WTC11 (cell line): ENCODE measurements around the gene PROM2. TPM values are rescaled to one million over a fixed set of nuclear protein-coding genes. Genes with fewer than 3 reads are reported as not detected.

Source experiments
- ATAC-seq: fragments of 200-7000 bp; cut with Tn5 transposase; 2 replicates; pipeline ENCODE4 v1.10.0; 2021; ENCODE audit warnings: mild to moderate bottlenecking, moderate library complexity
- CTCF ChIA-PET: fragments of 300-600 bp; sonication (Branson Sonifier 250); formaldehyde crosslinking; loops from one replicate; lab custom pipeline; 2021; ENCODE audit warnings: antibody characterized with exemption; lab: Charles Lee
- POLR2A ChIA-PET: fragments of 350-600 bp; sonication (Branson Sonifier 250); formaldehyde crosslinking; loops from one replicate; lab custom pipeline; 2021; ENCODE audit warnings: antibody characterized with exemption; lab: Charles Lee
- DNase-seq: peaks from one replicate; pipeline ENCODE4 v3.0.0; 2021; ENCODE audit warnings: low spot score
- H3K27ac Mint-ChIP-seq: 2 replicates; pipeline ENCODE4 v1.8.0; 2021; ENCODE audit warnings: mixed read lengths
- H3K27me3 Mint-ChIP-seq: 2 replicates; pipeline ENCODE4 v1.8.0; 2021; ENCODE audit warnings: low read depth, mild to moderate bottlenecking, moderate library complexity, mixed read lengths
- H3K36me3 Mint-ChIP-seq: 2 replicates; pipeline ENCODE4 v1.8.0; 2021; ENCODE audit warnings: mixed read lengths
- H3K4me1 Mint-ChIP-seq: 2 replicates; pipeline ENCODE4 v1.8.0; 2022; ENCODE audit warnings: mixed read lengths
- H3K4me3 Mint-ChIP-seq: 2 replicates; pipeline ENCODE4 v1.8.0; 2021; ENCODE audit warnings: mild to moderate bottlenecking, moderate library complexity, mixed read lengths
- H3K9me3 Mint-ChIP-seq: 2 replicates; pipeline ENCODE4 v1.8.0; 2021; ENCODE audit warnings: mixed read lengths
- ATF6 ChIP-seq: sonication (generic); formaldehyde crosslinking; IDR thresholded peaks from 2 replicates; pipeline ENCODE4 v1.8.1; 2023; ENCODE audit warnings: mild to moderate bottlenecking, missing genetic modification reagents
- CREM ChIP-seq: sonication (generic); formaldehyde crosslinking; IDR thresholded peaks from 2 replicates; pipeline ENCODE4 v1.8.1; 2022; ENCODE audit warnings: mild to moderate bottlenecking, missing genetic modification reagents, moderate library complexity
- ESRRA ChIP-seq: sonication (generic); formaldehyde crosslinking; IDR thresholded peaks from 2 replicates; pipeline ENCODE4 v1.8.1; 2022; ENCODE audit warnings: mild to moderate bottlenecking, missing genetic modification reagents, borderline replicate concordance
- GABPB1 ChIP-seq: sonication (generic); formaldehyde crosslinking; IDR thresholded peaks from 2 replicates; pipeline ENCODE4 v1.8.1; 2023; ENCODE audit warnings: mild to moderate bottlenecking, missing genetic modification reagents
- NFATC4 ChIP-seq: fragments of 250-450 bp; sonication (Bioruptor Pico); IDR thresholded peaks from 2 replicates; pipeline ENCODE4 v1.9.0; 2021; ENCODE audit warnings: mild to moderate bottlenecking
- PRRX2 ChIP-seq: fragments of 250-450 bp; sonication (Bioruptor Pico); IDR thresholded peaks from 2 replicates; pipeline ENCODE4 v1.8.0; 2021; ENCODE audit warnings: mild to moderate bottlenecking
- SMAD3 ChIP-seq: sonication (generic); formaldehyde crosslinking; IDR thresholded peaks from 2 replicates; pipeline ENCODE4 v1.8.0; 2022; ENCODE audit warnings: missing genetic modification reagents, mild to moderate bottlenecking, borderline replicate concordance
- TEAD1 ChIP-seq: sonication (generic); formaldehyde crosslinking; IDR thresholded peaks from 2 replicates; pipeline ENCODE4 v1.8.0; 2022; ENCODE audit warnings: mild to moderate bottlenecking, missing genetic modification reagents
- USF2 ChIP-seq: sonication (generic); formaldehyde crosslinking; IDR thresholded peaks from 2 replicates; pipeline ENCODE4 v1.8.1; 2023; ENCODE audit warnings: mild to moderate bottlenecking, missing genetic modification reagents, moderate library complexity
- ZNF396 ChIP-seq: fragments of 250-450 bp; sonication (Bioruptor Pico); IDR thresholded peaks from 2 replicates; pipeline ENCODE4 v1.8.0; 2021; ENCODE audit warnings: mild to moderate bottlenecking, moderate library complexity, borderline replicate concordance
- total RNA-seq: library from RNA; stranded (reverse); gene quantifications from 3 replicates; pipeline ENCODE4 v1.2.3, GENCODE V29; 2021
- TF ChIP-seq, protein P1 (sequence below): sonication (generic); formaldehyde crosslinking; conservative IDR thresholded peaks from 2 replicates; pipeline ENCODE4 v1.8.1; 2022; ENCODE audit warnings: mild to moderate bottlenecking, missing genetic modification reagents
- TF ChIP-seq, protein P2 (sequence below): fragments of 250-450 bp; sonication (Bioruptor Pico); IDR thresholded peaks from 2 replicates; pipeline ENCODE4 v1.8.0; 2021; ENCODE audit warnings: mild to moderate bottlenecking

PROM2 gene
- total RNA-seq, 1 experiment from 2014 or later: 8.3 TPM

GRCh38 chr2:95301876-95302641, 27.8 kb downstream of the PROM2 start:
- TF ChIP-seq TEAD1 (CRISPR knock-in tag): no peak
- no peak for TF ChIP-seq NFATC4 (CRISPR knock-in tag)
- no peak for TF ChIP-seq PRRX2 (CRISPR knock-in tag)
- TF ChIP-seq ATF6 (CRISPR knock-in tag): no peak
- TF ChIP-seq SMAD3: no peak
- TF ChIP-seq, protein P1, sequence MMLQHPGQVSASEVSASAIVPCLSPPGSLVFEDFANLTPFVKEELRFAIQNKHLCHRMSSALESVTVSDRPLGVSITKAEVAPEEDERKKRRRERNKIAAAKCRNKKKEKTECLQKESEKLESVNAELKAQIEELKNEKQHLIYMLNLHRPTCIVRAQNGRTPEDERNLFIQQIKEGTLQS: no peak
- no peak for TF ChIP-seq ZNF396 (CRISPR knock-in tag)
- no peak for TF ChIP-seq CREM (CRISPR knock-in tag)
- no peak for TF ChIP-seq ESRRA (CRISPR knock-in tag)
- no peak overlapping the region for H3K4me3 Mint-ChIP-seq
- H3K36me3 Mint-ChIP-seq: no peaks in the 10 kb centered on the region
- DNase-seq (no peak), ATAC-seq (no peak)
- H3K27me3 Mint-ChIP-seq: no peaks in the 10 kb centered on the region
- no peak overlapping the region for H3K27ac Mint-ChIP-seq
- no peaks in the 10 kb centered on the region for H3K9me3 Mint-ChIP-seq
- POLR2A ChIA-PET: no interaction called here
- peaks cover 9% of the 10 kb centered on the region for H3K4me1 Mint-ChIP-seq
- CTCF ChIA-PET: interaction anchor here (1.9 to 3.9 kb wide), 2 partner anchors 25 to 70 kb away, joined by 8 to 16 read pairs; no protein-coding TSS in a partner anchor

DNA sequence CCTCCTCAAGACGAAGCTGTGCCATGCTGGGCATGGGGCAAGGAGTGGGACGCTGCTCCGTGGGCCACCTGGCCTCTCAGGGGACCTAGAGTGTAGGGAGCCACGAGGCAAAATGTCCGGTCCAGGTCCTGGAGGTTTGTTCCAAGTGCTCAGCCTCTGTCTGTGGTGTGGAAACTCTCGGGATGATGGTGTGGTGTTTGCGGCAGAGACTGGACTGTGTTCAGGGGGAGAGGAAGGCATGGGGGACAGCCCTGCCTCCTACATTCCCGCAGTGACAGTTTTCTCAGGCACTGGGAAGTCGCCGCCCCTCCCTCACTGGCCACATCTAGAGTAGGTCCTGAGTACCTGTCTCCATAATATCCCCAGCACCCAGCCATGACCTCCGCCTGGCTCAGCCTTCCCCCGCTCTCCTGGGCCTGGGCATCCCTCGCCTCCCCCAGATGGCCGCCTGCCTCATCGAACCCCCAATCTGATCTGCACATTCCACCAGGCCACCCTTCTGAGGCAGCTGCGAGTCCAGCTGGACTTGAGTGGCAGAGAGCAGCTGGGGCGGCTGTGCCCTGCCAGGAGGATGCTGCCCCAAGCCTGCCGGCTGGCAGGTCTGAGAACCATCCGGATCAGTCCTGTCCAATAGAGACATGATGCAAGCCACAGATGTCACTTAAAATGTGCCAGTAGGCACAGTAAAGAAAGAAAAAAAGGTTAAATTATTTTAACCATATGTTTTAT, 29.1 kb downstream of the PROM2 start:
- Mint-ChIP-seq H3K4me3 (no peak overlapping the region), H3K9me3 (no peaks in the 10 kb centered on the region), H3K27me3 (no peaks in the 10 kb centered on the region), H3K36me3 (no peaks in the 10 kb centered on the region), H3K4me1 (no peaks in the 10 kb centered on the region; the same call in 1 of the 2 replicates), H3K27ac (no peak overlapping the region)
- CTCF ChIA-PET: interaction anchor here (5.1 kb wide), 1 partner anchor 71 kb away, joined by 42 read pairs; no protein-coding TSS in a partner anchor
- TF ChIP-seq, protein P2, sequence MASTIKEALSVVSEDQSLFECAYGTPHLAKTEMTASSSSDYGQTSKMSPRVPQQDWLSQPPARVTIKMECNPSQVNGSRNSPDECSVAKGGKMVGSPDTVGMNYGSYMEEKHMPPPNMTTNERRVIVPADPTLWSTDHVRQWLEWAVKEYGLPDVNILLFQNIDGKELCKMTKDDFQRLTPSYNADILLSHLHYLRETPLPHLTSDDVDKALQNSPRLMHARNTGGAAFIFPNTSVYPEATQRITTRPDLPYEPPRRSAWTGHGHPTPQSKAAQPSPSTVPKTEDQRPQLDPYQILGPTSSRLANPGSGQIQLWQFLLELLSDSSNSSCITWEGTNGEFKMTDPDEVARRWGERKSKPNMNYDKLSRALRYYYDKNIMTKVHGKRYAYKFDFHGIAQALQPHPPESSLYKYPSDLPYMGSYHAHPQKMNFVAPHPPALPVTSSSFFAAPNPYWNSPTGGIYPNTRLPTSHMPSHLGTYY: no peak
- no peak for ATAC-seq
- POLR2A ChIA-PET: no interaction called here
- no peak for DNase-seq

GRCh38 chr2:95305380-95306061, 31.3 kb downstream of the PROM2 start:
- Mint-ChIP-seq H3K27me3 (no peaks in the 10 kb centered on the region), H3K4me3 (no peak overlapping the region), H3K4me1 (no peaks in the 10 kb centered on the region; the same call in 1 of the 2 replicates), H3K36me3 (no peaks in the 10 kb centered on the region), H3K27ac (no peak overlapping the region), H3K9me3 (no peaks in the 10 kb centered on the region)
- ChIA-PET POLR2A (no interaction called here), CTCF (interaction anchor here (0.5 to 5.1 kb wide), 6 partner anchors 8 to 74 kb away, joined by 3 to 42 read pairs (median 4); partner anchors contain the start of gene KCNIP3)
- no peak for ATAC-seq
- DNase-seq: no peak
- 0 out of 2 replicates have a peak, but pooled peaks have one; percentile 29 for TF ChIP-seq GABPB1 (CRISPR knock-in tag)
- no peak for TF ChIP-seq USF2 (CRISPR knock-in tag)
